HUDEP-2 (cell line): ENCODE data around the gene KRTAP23-1.

Source experiments
- DNase-seq, 76 experiments: peaks; one replicate each; lab custom pipeline; 2025; ENCODE audit not compliant: unreplicated experiment in 76 of 76; lab: John Stamatoyannopoulos, UW

The KRTAP23-1 gene

DNA sequence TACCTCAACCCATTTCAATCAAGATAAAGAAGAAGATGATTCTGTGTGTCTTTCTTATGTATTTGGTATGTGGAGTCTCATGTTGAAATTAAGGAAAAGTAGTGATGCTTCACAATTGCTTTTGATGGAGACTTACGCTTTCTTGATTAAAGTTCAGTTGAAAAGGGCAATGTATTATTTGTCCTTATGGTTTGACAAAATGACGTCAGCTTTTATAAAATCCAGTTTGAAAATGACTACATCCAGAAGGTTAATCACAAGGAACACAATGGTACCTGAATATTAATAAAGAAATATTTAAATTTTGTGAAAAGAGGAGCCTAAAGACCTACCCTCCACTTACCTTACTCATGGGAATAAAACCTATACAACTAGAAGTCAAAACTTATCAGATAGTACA lies 32.7 kb downstream of the KRTAP23-1 start:
- DNase-seq = no peak

DNA sequence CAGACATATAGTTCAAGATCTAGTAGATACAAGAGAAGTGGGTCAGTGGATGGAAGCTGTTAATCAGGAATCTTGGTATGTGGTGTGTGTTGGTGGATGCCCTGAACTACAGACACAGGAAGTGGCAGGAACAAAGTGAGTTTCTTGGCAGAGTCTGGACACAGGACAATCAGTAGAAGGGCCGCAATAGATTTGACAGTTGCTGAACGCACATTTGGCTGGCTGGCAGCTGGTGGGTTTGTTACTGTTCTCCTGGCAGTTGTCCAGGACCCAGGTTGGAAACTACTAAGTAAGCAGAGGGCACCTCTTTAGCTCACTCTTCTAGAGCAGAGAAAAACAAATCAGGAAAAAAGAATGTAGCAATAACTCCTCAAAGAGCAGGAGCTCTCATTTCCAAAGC lies 41.5 kb downstream of the KRTAP23-1 start:
- no peak for DNase-seq

DNA sequence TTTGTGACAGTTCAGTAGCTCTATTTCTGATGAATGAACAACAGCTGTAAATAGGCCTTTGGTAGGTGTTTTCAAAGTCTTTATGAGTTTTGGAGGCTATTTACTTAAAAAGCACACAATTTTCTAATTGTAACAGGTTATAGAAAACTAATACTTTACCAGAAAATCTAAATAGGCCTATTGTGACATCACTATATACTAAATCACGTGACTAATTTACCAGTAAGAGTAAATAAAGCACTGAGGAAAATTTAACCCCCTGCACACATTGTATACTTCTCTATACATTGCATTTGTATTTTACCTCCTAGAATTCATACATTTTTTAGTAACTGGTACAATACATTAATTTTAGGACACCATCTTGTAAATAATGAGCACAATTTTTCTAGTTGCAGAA lies 43.3 kb downstream of the KRTAP23-1 start:
- DNase-seq = no peak
